SU-DHL-6 (cell line): ENCODE measurements around the gene LPIN1.

Experiments used
- CTCF ChIP-seq: fragments of 200-600 bp; sonication (generic); IDR thresholded peaks from one replicate; pipeline ENCODE4 v1.5.1; 2017; ENCODE audit warnings: antibody characterized with exemption, mild to moderate bottlenecking, low read length, moderate library complexity; ENCODE audit not compliant: insufficient read depth, poor library complexity, severe bottlenecking
- EZH2phosphoT487 ChIP-seq: fragments of 200-600 bp; sonication (generic), shearing (Covaris generic); conservative IDR thresholded peaks from 2 replicates; pipeline ENCODE4 v1.6.1; 2018; ENCODE audit warnings: mild to moderate bottlenecking, antibody characterized with exemption, low read length, moderate library complexity, mixed read lengths

GRCh38 chr2:11717623-11718022, 28.8 kb upstream of the LPIN1 start:
- no peak for TF ChIP-seq CTCF
- no peak for TF ChIP-seq EZH2phosphoT487
